Trophoblast cell (in vitro differentiated cells and primary cell): Measurements from ENCODE around the gene ERI3.

Experiments used
- DNase-seq, 2 donors: peaks; one replicate each; pipeline ENCODE4 v3.0.0-alpha.2; 2016
- H2AFZ ChIP-seq: 2 replicates; pipeline ENCODE4 v1.6.1; 2013; ENCODE audit warnings: low read length, moderate library complexity, mild to moderate bottlenecking; ENCODE audit not compliant: insufficient read depth, poor library complexity
- H2AK5ac ChIP-seq: 2 replicates; pipeline ENCODE4 v1.6.1; 2013; ENCODE audit warnings: mild to moderate bottlenecking, low read length
- H2BK120ac ChIP-seq: 2 replicates; pipeline ENCODE4 v1.6.1; 2013; ENCODE audit warnings: low read length, mild to moderate bottlenecking, moderate library complexity; ENCODE audit not compliant: insufficient read depth, poor library complexity
- H2BK12ac ChIP-seq: 2 replicates; pipeline ENCODE4 v1.6.1; 2013; ENCODE audit warnings: mild to moderate bottlenecking, low read length, moderate library complexity
- H2BK5ac ChIP-seq: 2 replicates; pipeline ENCODE4 v1.6.1; 2013; ENCODE audit warnings: low read length, low read depth, moderate library complexity, mild to moderate bottlenecking; ENCODE audit not compliant: poor library complexity
- H3K14ac ChIP-seq: 2 replicates; pipeline ENCODE4 v1.6.1; 2013; ENCODE audit warnings: mild to moderate bottlenecking, low read length
- H3K18ac ChIP-seq: 2 replicates; pipeline ENCODE4 v1.6.1; 2013; ENCODE audit warnings: mild to moderate bottlenecking, low read length
- H3K23ac ChIP-seq: 2 replicates; pipeline ENCODE4 v1.6.1; 2013; ENCODE audit warnings: low read length
- H3K27ac ChIP-seq: 2 replicates; pipeline ENCODE4 v1.5.1; 2013; ENCODE audit warnings: low read depth, mild to moderate bottlenecking, inconsistent platforms, low read length, moderate library complexity
- H3K27me3 ChIP-seq: 2 replicates; pipeline ENCODE4 v1.6.1; 2013; ENCODE audit warnings: inconsistent platforms, mild to moderate bottlenecking, low read length, moderate library complexity; ENCODE audit not compliant: insufficient read depth
- H3K36me3 ChIP-seq, 2 experiments: 1 replicate in 1 of 2; 2 replicates in 1 of 2; pipeline ENCODE4 v1.6.1; 2013; ENCODE audit warnings: low read length in 2 of 2, mild to moderate bottlenecking in 2 of 2, moderate library complexity in 1 of 2; ENCODE audit not compliant: insufficient read depth in 2 of 2, control insufficient read depth in 1 of 2
- H3K4ac ChIP-seq: 2 replicates; pipeline ENCODE4 v1.6.1; 2013; ENCODE audit warnings: low read depth, mild to moderate bottlenecking, low read length, moderate library complexity
- H3K4me1 ChIP-seq, 2 experiments: 1 replicate in 1 of 2; 2 replicates in 1 of 2; pipeline ENCODE4 v1.6.1; 2013; ENCODE audit warnings: low read length in 2 of 2, mild to moderate bottlenecking in 2 of 2, moderate library complexity in 1 of 2; ENCODE audit not compliant: insufficient read depth in 2 of 2, control insufficient read depth in 1 of 2
- H3K4me2 ChIP-seq: 2 replicates; pipeline ENCODE4 v1.6.1; 2013; ENCODE audit warnings: inconsistent platforms, mild to moderate bottlenecking, low read length, moderate library complexity
- H3K4me3 ChIP-seq: 2 replicates; pipeline ENCODE4 v1.5.1; 2013; ENCODE audit warnings: mild to moderate bottlenecking, low read depth, low read length, inconsistent platforms
- H3K79me1 ChIP-seq: one replicate; pipeline ENCODE4 v1.6.1; 2013; ENCODE audit warnings: low read length
- H3K79me2 ChIP-seq: 2 replicates; pipeline ENCODE4 v1.6.1; 2013; ENCODE audit warnings: low read length, mild to moderate bottlenecking; ENCODE audit not compliant: control insufficient read depth, insufficient read depth, poor library complexity
- H3K9ac ChIP-seq: 2 replicates; pipeline ENCODE4 v1.6.1; 2013; ENCODE audit warnings: mild to moderate bottlenecking, low read length
- H3K9me3 ChIP-seq: 2 replicates; pipeline ENCODE4 v1.6.1; 2013; ENCODE audit warnings: low read depth, mild to moderate bottlenecking, control low read depth, inconsistent platforms, low read length; ENCODE audit not compliant: insufficient read depth
- H4K12ac ChIP-seq: 2 replicates; pipeline ENCODE4 v1.6.1; 2013; ENCODE audit warnings: low read depth, mild to moderate bottlenecking, low read length, moderate library complexity
- H4K8ac ChIP-seq: 2 replicates; pipeline ENCODE4 v1.6.1; 2013; ENCODE audit warnings: low read depth, mild to moderate bottlenecking, low read length, moderate library complexity
- H4K91ac ChIP-seq: one replicate; pipeline ENCODE4 v1.6.1; 2013; ENCODE audit warnings: low read depth, mild to moderate bottlenecking, low read length, moderate library complexity
- WGBS: extraction: QIAGEN DNeasy Blood & Tissue Kit; methylation state at CpG from one replicate; pipeline ENCODE4 v1.1.7; 2013; ENCODE audit warnings: missing lambda C conversion rate; ENCODE audit not compliant: insufficient read length, insufficient coverage; ENCODE audit errors: extremely low coverage; 5-methylcytosine and 5-hydroxymethylcytosine counted together

ERI3 gene

GRCh38 chr1:44327679-44328491 lies 27.2 kb downstream of the ERI3 start:
- Histone ChIP-seq H2AFZ (no peak overlapping the region), H2BK120ac (no peak overlapping the region), H2BK12ac (no peak overlapping the region), H2BK5ac (peak overlapping the region; percentile 51), H3K14ac (no peak overlapping the region), H3K4ac (no peak overlapping the region), H3K9ac (no peak overlapping the region), H2AK5ac (no peak overlapping the region), H3K36me3 (peaks cover 5 to 7% of the 10 kb centered on the region in 2 experiments), H3K9me3 (no peaks in the 10 kb centered on the region), H3K4me1 (peaks cover 25 to 36% of the 10 kb centered on the region in 2 experiments), H3K79me2 (peaks cover 1% of the 10 kb centered on the region), H3K4me3 (no peak overlapping the region), H4K12ac (no peak overlapping the region), H4K91ac (peak overlapping the region; percentile 11), H3K27me3 (no peaks in the 10 kb centered on the region), H3K4me2 (peak overlapping the region; percentile 42), H3K27ac (peak overlapping the region; percentile 72), H3K23ac (no peak overlapping the region), H3K79me1 (peaks cover 14% of the 10 kb centered on the region), H4K8ac (no peak overlapping the region), H3K18ac (no peak overlapping the region)
- no CpG with 5 or more reads among the region's 8 CpGs for WGBS
- DNase-seq: peak; percentile 100

- Histone ChIP-seq H3K79me2 (no peaks in the 10 kb centered on the region), H3K27me3 (no peaks in the 10 kb centered on the region), H2BK5ac (peak overlapping the region; percentile 37), H2AFZ (no peak overlapping the region), H2BK120ac (peak overlapping the region; percentile 64), H3K14ac (no peak overlapping the region), H2AK5ac (no peak overlapping the region), H3K4me1 (peaks cover 25 to 36% of the 10 kb centered on the region in 2 experiments), H3K4me2 (no peak overlapping the region), H3K36me3 (peaks cover 0 to 3% of the 10 kb centered on the region in 2 experiments), H3K27ac (peak overlapping the region; percentile 54), H4K12ac (no peak overlapping the region), H3K9ac (no peak overlapping the region), H3K23ac (no peak overlapping the region), H2BK12ac (no peak overlapping the region), H3K18ac (no peak overlapping the region), H4K91ac (peak overlapping the region; percentile 34), H3K79me1 (peaks cover 14% of the 10 kb centered on the region), H3K4ac (no peak overlapping the region), H3K4me3 (no peak overlapping the region), H4K8ac (no peak overlapping the region), H3K9me3 (no peaks in the 10 kb centered on the region)
- peak in 1 of 2 donors; percentile 18 for DNase-seq
Measured at GRCh38 chr1:44326821-44327465, 28.1 kb downstream of the ERI3 start.

GRCh38 chr1:44326024-44326701 lies 28.9 kb downstream of the ERI3 start:
- no peak overlapping the region for H3K14ac ChIP-seq
- H2BK12ac ChIP-seq: no peak overlapping the region
- H3K27ac ChIP-seq: peak overlapping the region; percentile 32
- no CpG with 5 or more reads among the region's 9 CpGs for WGBS
- peaks cover 0 to 3% of the 10 kb centered on the region in 2 experiments for H3K36me3 ChIP-seq
- no peak overlapping the region for H3K23ac ChIP-seq
- no peak overlapping the region for H3K4ac ChIP-seq
- H2BK5ac ChIP-seq: no peak overlapping the region
- H3K79me2 ChIP-seq: no peaks in the 10 kb centered on the region
- no peak overlapping the region for H4K12ac ChIP-seq
- no peak overlapping the region for H3K4me3 ChIP-seq
- no peaks in the 10 kb centered on the region for H3K27me3 ChIP-seq
- peaks cover 24 to 34% of the 10 kb centered on the region in 2 experiments for H3K4me1 ChIP-seq
- no peak overlapping the region for H2AFZ ChIP-seq
- no peaks in the 10 kb centered on the region for H3K9me3 ChIP-seq
- H4K8ac ChIP-seq: no peak overlapping the region
- H3K18ac ChIP-seq: no peak overlapping the region
- no peak overlapping the region for H4K91ac ChIP-seq
- peaks cover 14% of the 10 kb centered on the region for H3K79me1 ChIP-seq
- H3K4me2 ChIP-seq: no peak overlapping the region
- H3K9ac ChIP-seq: no peak overlapping the region
- H2BK120ac ChIP-seq: no peak overlapping the region
- H2AK5ac ChIP-seq: no peak overlapping the region
- peak in 1 of 2 donors; percentile 65 for DNase-seq

- DNase-seq: peak in 1 of 2 donors; percentile 19
- Histone ChIP-seq H3K4me1 (peaks cover 12 to 21% of the 10 kb centered on the region in 2 experiments), H3K79me2 (no peaks in the 10 kb centered on the region)
Measured at GRCh38 chr1:44323947-44324346, 31.1 kb downstream of the ERI3 start.

More at GRCh38 chr1:44323947-44324346, 31.1 kb downstream of the ERI3 start:
- H3K79me1 ChIP-seq: peaks cover 11% of the 10 kb centered on the region
- no peak overlapping the region for H2BK12ac ChIP-seq
- no peak overlapping the region for H4K91ac ChIP-seq
- H3K9ac ChIP-seq: no peak overlapping the region
- H2BK120ac ChIP-seq: no peak overlapping the region
- no peak overlapping the region for H4K12ac ChIP-seq
- no peak overlapping the region for H2AK5ac ChIP-seq
- no peak overlapping the region for H3K4ac ChIP-seq
- H2BK5ac ChIP-seq: no peak overlapping the region
- H3K23ac ChIP-seq: no peak overlapping the region
- H3K36me3 ChIP-seq: peaks cover 4 to 7% of the 10 kb centered on the region in 2 experiments
- no peak overlapping the region for H4K8ac ChIP-seq
- H3K4me2 ChIP-seq: no peak overlapping the region
- H3K27ac ChIP-seq: no peak overlapping the region
- no peak overlapping the region for H3K14ac ChIP-seq
- no peaks in the 10 kb centered on the region for H3K27me3 ChIP-seq
- WGBS: no CpG with 5 or more reads among the region's 1 CpG
- H3K18ac ChIP-seq: no peak overlapping the region
- H2AFZ ChIP-seq: no peak overlapping the region
- H3K4me3 ChIP-seq: no peak overlapping the region
- no peaks in the 10 kb centered on the region for H3K9me3 ChIP-seq
